D721Med (cell line): ENCODE data around the gene TDRD9.
"Not testable (repeated sequence)": the region's sequence is repeated elsewhere in the genome, so short reads cannot be mapped to it uniquely, and the experiment has no call there.

Experiments
- DNase-seq: peaks from one replicate; pipeline ENCODE4 v3.0.0; 2011; ENCODE audit warnings: low spot score; ENCODE audit not compliant: insufficient read length
- FAIRE-seq: peaks from 2 replicates; lab custom pipeline; 2011; peaks lifted over from hg19 to GRCh38; lab: Jason Lieb, UNC
- CTCF ChIP-seq: IDR thresholded peaks from 2 replicates; pipeline ENCODE4 v1.5.1; 2012; ENCODE audit warnings: mild to moderate bottlenecking, control low read depth; ENCODE audit not compliant: insufficient read depth; ENCODE audit errors: missing control alignments

The TDRD9 gene

GRCh38 chr14:103969961-103970360 lies 41.7 kb downstream of the TDRD9 start:
- no peak for TF ChIP-seq CTCF
- DNase-seq, result no peak
- FAIRE-seq, result no peak

GRCh38 chr14:103973354-103973753 lies 45.1 kb downstream of the TDRD9 start:
- no peak for TF ChIP-seq CTCF
- FAIRE-seq, result no peak
- DNase-seq, result no peak

- FAIRE-seq (no peak), DNase-seq (no peak)
- TF ChIP-seq CTCF, result no peak
Measured at GRCh38 chr14:103974575-103974974, 46.3 kb downstream of the TDRD9 start.

GRCh38 chr14:103980623-103981238 lies 52.5 kb downstream of the TDRD9 start:
- TF ChIP-seq CTCF, result peak; percentile 49
- FAIRE-seq, DNase-seq: not testable (repeated sequence)

- DNase-seq (no peak), FAIRE-seq (no peak)
- no peak for TF ChIP-seq CTCF
Measured at GRCh38 chr14:103984196-103984595, 55.9 kb downstream of the TDRD9 start.

GRCh38 chr14:103989034-103989433 lies 60.8 kb downstream of the TDRD9 start:
- FAIRE-seq, result no peak
- no peak for DNase-seq
- no peak for TF ChIP-seq CTCF

GRCh38 chr14:103989964-103990363 lies 61.7 kb downstream of the TDRD9 start:
- DNase-seq (no peak), FAIRE-seq (no peak)
- TF ChIP-seq CTCF, result no peak
